Ishikawa (cell line): Measurements from ENCODE around the gene UBE2L5.

Experiments
- CEBPB ChIP-seq: IDR thresholded peaks from 2 replicates; pipeline ENCODE4 v1.6.1; 2012
- CREB1 ChIP-seq: IDR thresholded peaks from 2 replicates; pipeline ENCODE4 v1.6.1; 2012; ENCODE audit warnings: low read depth
- EGR1 ChIP-seq: IDR thresholded peaks from 2 replicates; pipeline ENCODE4 v1.6.1; 2012
- EP300 ChIP-seq: IDR thresholded peaks from 2 replicates; pipeline ENCODE4 v1.6.1; 2012; ENCODE audit warnings: borderline replicate concordance
- FOXM1 ChIP-seq: IDR thresholded peaks from 2 replicates; pipeline ENCODE4 v1.6.1; 2012; ENCODE audit warnings: low read depth, borderline replicate concordance
- MAX ChIP-seq: IDR thresholded peaks from 2 replicates; pipeline ENCODE4 v1.6.1; 2012
- NFIC ChIP-seq: IDR thresholded peaks from 2 replicates; pipeline ENCODE4 v1.6.1; 2012
- RAD21 ChIP-seq: IDR thresholded peaks from 2 replicates; pipeline ENCODE4 v1.6.1; 2012; ENCODE audit warnings: low read depth
- TAF1 ChIP-seq: IDR thresholded peaks from 2 replicates; pipeline ENCODE4 v1.6.1; 2012; ENCODE audit warnings: low read depth, mild to moderate bottlenecking
- TCF12 ChIP-seq: IDR thresholded peaks from 2 replicates; pipeline ENCODE4 v1.6.1; 2012; ENCODE audit warnings: low read depth
- TEAD4 ChIP-seq: IDR thresholded peaks from 2 replicates; pipeline ENCODE4 v1.6.1; 2012
- YY1 ChIP-seq: IDR thresholded peaks from 2 replicates; pipeline ENCODE4 v1.6.1; 2012; ENCODE audit warnings: low read depth
- ZBTB7A ChIP-seq: IDR thresholded peaks from 2 replicates; pipeline ENCODE4 v1.6.1; 2012; ENCODE audit warnings: low read depth
- TF ChIP-seq, protein P1 (sequence below): IDR thresholded peaks from 2 replicates; pipeline ENCODE4 v1.6.1; 2012
- TF ChIP-seq, protein P2 (sequence below): IDR thresholded peaks from 2 replicates; pipeline ENCODE4 v1.6.1; 2012; ENCODE audit warnings: low read depth, mild to moderate bottlenecking

Gene UBE2L5

GRCh38 chr13:30456290-30456689, 34.0 kb downstream of the UBE2L5 start:
- TF ChIP-seq CEBPB (no peak), TEAD4 (no peak), EGR1 (no peak), MAX (no peak), RAD21 (no peak), ZBTB7A (no peak), FOXM1 (no peak), EP300 (no peak)
- TF ChIP-seq, protein P1, sequence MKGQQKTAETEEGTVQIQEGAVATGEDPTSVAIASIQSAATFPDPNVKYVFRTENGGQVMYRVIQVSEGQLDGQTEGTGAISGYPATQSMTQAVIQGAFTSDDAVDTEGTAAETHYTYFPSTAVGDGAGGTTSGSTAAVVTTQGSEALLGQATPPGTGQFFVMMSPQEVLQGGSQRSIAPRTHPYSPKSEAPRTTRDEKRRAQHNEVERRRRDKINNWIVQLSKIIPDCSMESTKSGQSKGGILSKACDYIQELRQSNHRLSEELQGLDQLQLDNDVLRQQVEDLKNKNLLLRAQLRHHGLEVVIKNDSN, result no peak

- TF ChIP-seq YY1, result no peak
- TF ChIP-seq EGR1, result no peak
- TF ChIP-seq EP300, result no peak
- TF ChIP-seq, protein P1, result no peak
- TF ChIP-seq TAF1, result no peak
These were observed 35.1 kb downstream of the UBE2L5 start for GRCh38 chr13:30457306-30457891.

DNA sequence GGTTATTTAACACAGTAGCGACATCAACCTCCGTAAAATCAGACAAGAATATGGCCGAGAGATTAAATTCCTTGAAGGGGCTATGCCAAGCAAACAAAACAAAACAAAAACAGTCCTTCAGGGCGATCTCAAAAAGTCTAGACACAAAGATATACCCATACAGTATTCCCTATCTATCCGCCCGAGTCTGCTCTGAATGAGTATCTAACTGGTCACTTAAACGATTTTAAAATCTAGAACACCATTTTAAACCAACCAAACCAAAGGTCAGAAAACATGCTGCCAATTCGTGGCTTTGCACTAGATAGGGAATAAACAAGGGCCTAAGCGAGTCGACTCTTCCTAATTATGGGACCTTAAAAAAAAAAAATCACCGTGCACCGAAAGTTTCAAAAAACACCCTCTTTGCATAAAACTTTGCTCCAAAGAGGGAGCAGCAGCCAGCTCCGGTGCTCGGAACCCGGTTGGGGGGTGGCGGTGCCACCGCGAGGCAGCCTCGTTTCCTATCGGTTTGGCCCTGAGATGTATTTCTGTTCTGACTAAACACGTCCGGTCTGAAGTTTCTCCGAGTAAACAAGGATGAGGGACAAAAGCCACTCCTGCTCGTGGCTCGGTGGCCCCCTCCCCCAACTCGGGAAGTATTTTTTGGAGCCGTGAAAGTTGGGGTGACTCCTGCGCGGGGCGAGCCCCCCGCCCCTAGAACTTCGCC, 41.6 kb downstream of the UBE2L5 start:
- no peak for TF ChIP-seq MAX
- no peak for TF ChIP-seq TEAD4
- TF ChIP-seq TAF1, result no peak
- TF ChIP-seq, protein P1, result no peak
- TF ChIP-seq, protein P2, sequence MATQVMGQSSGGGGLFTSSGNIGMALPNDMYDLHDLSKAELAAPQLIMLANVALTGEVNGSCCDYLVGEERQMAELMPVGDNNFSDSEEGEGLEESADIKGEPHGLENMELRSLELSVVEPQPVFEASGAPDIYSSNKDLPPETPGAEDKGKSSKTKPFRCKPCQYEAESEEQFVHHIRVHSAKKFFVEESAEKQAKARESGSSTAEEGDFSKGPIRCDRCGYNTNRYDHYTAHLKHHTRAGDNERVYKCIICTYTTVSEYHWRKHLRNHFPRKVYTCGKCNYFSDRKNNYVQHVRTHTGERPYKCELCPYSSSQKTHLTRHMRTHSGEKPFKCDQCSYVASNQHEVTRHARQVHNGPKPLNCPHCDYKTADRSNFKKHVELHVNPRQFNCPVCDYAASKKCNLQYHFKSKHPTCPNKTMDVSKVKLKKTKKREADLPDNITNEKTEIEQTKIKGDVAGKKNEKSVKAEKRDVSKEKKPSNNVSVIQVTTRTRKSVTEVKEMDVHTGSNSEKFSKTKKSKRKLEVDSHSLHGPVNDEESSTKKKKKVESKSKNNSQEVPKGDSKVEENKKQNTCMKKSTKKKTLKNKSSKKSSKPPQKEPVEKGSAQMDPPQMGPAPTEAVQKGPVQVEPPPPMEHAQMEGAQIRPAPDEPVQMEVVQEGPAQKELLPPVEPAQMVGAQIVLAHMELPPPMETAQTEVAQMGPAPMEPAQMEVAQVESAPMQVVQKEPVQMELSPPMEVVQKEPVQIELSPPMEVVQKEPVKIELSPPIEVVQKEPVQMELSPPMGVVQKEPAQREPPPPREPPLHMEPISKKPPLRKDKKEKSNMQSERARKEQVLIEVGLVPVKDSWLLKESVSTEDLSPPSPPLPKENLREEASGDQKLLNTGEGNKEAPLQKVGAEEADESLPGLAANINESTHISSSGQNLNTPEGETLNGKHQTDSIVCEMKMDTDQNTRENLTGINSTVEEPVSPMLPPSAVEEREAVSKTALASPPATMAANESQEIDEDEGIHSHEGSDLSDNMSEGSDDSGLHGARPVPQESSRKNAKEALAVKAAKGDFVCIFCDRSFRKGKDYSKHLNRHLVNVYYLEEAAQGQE, result no peak
- TF ChIP-seq FOXM1, result no peak
- no peak for TF ChIP-seq EGR1
- TF ChIP-seq TCF12, result no peak; the same call in 1 of the 2 replicates

DNA sequence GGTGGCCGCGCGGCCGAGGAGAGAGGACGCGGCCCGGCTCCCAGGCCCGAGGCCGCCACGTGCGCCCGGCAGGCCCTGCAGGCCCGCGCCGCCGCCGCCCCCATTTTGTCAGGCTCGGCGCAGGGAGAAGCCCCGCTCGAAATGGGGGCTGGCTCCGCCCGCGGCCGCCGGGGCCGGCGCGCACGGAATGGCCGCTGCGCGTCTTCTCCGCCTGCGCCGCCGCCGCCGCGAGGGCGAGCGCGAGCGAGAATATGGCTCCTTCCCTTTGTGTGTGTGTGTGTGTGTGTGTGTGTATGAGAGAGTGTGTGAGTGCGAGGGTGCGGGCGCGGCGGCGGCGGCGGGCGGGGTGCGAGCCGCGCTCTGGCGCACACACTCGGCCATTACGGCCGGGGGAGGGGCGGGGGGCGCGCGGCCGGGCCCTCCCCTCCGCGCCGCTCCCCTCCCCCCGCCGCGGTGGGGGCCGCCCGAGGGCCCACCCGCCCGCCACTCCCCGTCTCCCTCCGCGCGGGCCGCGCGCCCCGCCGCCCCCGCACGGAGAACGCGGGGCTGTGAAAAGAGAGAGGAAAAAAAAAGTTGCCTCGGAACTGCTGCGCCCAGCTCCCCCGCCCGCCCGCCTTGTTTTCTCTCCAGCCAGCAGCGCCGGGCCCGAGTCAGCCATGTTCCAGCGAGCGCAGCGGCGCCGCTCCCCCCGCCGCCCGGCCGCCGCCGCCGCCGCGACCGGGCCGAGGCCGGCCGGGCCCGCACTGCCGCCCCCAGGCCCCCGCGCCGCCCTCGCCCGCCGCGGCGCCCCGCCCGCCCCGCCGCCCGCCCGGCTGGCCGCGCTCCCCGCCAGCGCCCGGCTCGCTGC, 42.4 kb downstream of the UBE2L5 start:
- no peak for TF ChIP-seq RAD21
- peak; percentile 65 for TF ChIP-seq MAX
- no peak for TF ChIP-seq TEAD4
- TF ChIP-seq, protein P1, result no peak
- TF ChIP-seq TCF12, result no peak
- no peak for TF ChIP-seq TAF1
- TF ChIP-seq CREB1, result no peak
- TF ChIP-seq EP300, result no peak
- peak; percentile 87 for TF ChIP-seq EGR1
- peak; percentile 79; the same call in 1 of the 2 replicates for TF ChIP-seq YY1
- TF ChIP-seq ZBTB7A, result peak; percentile 23; the same call in 1 of the 2 replicates
- TF ChIP-seq CEBPB, result no peak
- TF ChIP-seq, protein P2, result no peak

DNA sequence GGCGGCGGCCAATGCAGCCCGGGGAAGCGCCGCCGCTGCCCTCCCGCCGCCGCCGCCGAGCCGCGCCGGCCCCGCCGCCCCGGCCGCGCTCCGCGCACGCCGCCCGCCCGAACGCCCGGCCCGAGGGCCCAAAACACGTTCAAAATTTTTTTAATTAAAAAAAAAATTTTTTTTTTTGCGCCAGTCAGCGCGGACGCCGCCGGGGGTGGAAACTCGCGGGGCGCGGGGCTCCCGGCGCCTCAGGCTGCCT, 43.0 kb downstream of the UBE2L5 start:
- TF ChIP-seq, protein P2, result no peak
- TF ChIP-seq TEAD4 (no peak), TCF12 (no peak), FOXM1 (no peak), RAD21 (no peak), CEBPB (no peak), ZBTB7A (no peak), MAX (no peak), EGR1 (no peak), NFIC (no peak), TAF1 (no peak), EP300 (no peak), YY1 (no peak)
- TF ChIP-seq, protein P1, result no peak
